Activated CD4-positive, alpha-beta T cell treated with anti-CD3 and anti-CD28 coated beads, Interleukin-2, amount 10 ng/mL, durations not matched to agents 24 days and 14 days (primary cell): ENCODE data around the gene ALG13. TPM values are rescaled to one million over a fixed set of nuclear protein-coding genes. Genes with fewer than 3 reads are reported as not detected.
A peak's percentile ranks its signal among the peaks of the same experiment; 100 is the strongest.
"Not testable (repeated sequence)": the region's sequence is repeated elsewhere in the genome, so short reads cannot be mapped to it uniquely, and the experiment has no call there.

ENCODE experiments used
- DNase-seq: peaks from one replicate; pipeline ENCODE4 v3.0.0; 2022
- H3K27ac Mint-ChIP-seq: one replicate; pipeline ENCODE4 v1.8.0; 2022; ENCODE audit warnings: mild to moderate bottlenecking, mixed read lengths
- H3K27me3 Mint-ChIP-seq: one replicate; pipeline ENCODE4 v1.8.0; 2022; ENCODE audit warnings: mixed read lengths
- H3K36me3 Mint-ChIP-seq: one replicate; pipeline ENCODE4 v1.8.0; 2022; ENCODE audit warnings: low read depth, mild to moderate bottlenecking, mixed read lengths
- H3K4me1 Mint-ChIP-seq: one replicate; pipeline ENCODE4 v1.8.0; 2021; ENCODE audit warnings: mixed read lengths
- H3K4me3 Mint-ChIP-seq: one replicate; pipeline ENCODE4 v1.8.0; 2022; ENCODE audit warnings: mild to moderate bottlenecking, moderate library complexity, mixed read lengths
- H3K9me3 Mint-ChIP-seq: one replicate; pipeline ENCODE4 v1.8.0; 2021; ENCODE audit warnings: mixed read lengths
- intact Hi-C: fragments of 100-400 bp; cut with micrococcal nuclease; formaldehyde crosslinking; loops from one replicate; pipeline ENCODE4 v1.15.1; 2023
- total RNA-seq: library from RNA; stranded (reverse); gene quantifications from 2 replicates; pipeline ENCODE4 v1.2.3, GENCODE V29; 2022

Gene ALG13
- 49.5 and 64.6 TPM in 2 replicates for total RNA-seq

DNA sequence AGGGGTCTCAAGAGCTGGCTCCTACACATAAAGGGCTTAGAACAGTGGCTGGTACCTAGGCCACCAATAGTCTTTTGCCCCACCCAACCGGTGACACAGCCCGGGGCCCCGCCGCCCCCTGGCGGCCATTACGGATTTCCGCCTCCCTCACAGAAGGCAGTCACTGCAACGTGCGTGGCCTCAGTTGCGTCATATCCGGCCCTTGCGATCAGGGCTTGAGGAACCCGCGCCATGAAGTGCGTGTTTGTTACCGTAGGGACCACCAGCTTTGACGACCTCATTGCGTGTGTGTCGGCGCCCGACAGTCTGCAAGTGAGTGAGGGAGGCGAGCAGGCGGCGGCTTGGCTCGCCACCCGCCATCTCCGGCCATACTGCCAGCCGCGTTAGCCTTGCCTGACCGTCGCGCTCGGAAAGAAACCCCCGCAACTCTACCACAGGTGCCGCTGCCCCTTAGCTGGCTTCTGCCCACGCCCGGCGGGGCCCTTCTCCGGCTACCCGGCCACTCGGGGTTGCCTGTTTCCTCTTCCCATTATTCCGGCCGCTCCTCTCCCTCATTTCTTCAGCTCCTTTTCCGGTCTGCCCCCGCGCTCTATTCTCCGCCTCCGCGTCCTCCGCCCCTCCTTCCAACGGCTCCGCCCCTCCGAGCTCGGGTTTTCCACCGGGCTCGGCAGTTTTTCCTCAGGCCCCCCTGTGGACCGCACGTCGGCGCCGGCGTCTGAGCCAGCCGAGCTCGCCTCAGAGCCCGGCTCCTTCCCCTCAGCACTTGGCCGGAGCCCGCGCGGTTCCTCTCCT is at the start of gene ALG13:
TSS of gene ALG13 (plus strand) at position 183 of the 792 bp plus-strand sequence. CDS start at position 232, 49 bp downstream.
- Mint-ChIP-seq H3K9me3 (no peaks in the 10 kb centered on the region), H3K27ac (peak within 1 kb of the TSS; percentile 99), H3K36me3 (peaks cover 27% of the 10 kb centered on the region), H3K4me3 (peak within 1 kb of the TSS; percentile 91), H3K4me1 (peaks cover 16% of the 10 kb centered on the region), H3K27me3 (no peaks in the 10 kb centered on the region)
- intact Hi-C loops = no loop called here
- peak; percentile 95 for DNase-seq

- Mint-ChIP-seq H3K9me3 (no peaks in the 10 kb centered on the region), H3K27ac (no peak overlapping the region), H3K4me1 (no peaks in the 10 kb centered on the region), H3K36me3 (no peaks in the 10 kb centered on the region), H3K4me3 (no peak overlapping the region), H3K27me3 (no peaks in the 10 kb centered on the region)
- DNase-seq = no peak
- intact Hi-C loops = no loop called here
These were observed 45.9 kb upstream of the ALG13 start for GRCh38 chrX:111634823-111635729.

GRCh38 chrX:111641969-111642368 is 39.0 kb upstream of the ALG13 start:
- Mint-ChIP-seq H3K4me3 (no peak overlapping the region), H3K27ac (no peak overlapping the region), H3K36me3 (no peaks in the 10 kb centered on the region), H3K9me3 (peaks cover 4% of the 10 kb centered on the region), H3K27me3 (no peaks in the 10 kb centered on the region), H3K4me1 (no peaks in the 10 kb centered on the region)
- no peak for DNase-seq
- intact Hi-C loops = no loop called here

- H3K4me3 Mint-ChIP-seq, H3K27me3 Mint-ChIP-seq, intact Hi-C loops, H3K36me3 Mint-ChIP-seq, H3K9me3 Mint-ChIP-seq, H3K27ac Mint-ChIP-seq, DNase-seq, H3K4me1 Mint-ChIP-seq: not testable (repeated sequence)
These were observed 35.8 kb upstream of the ALG13 start for GRCh38 chrX:111645165-111645564.

GRCh38 chrX:111645607-111646006 is 35.4 kb upstream of the ALG13 start:
- DNase-seq = no peak
- H3K9me3 Mint-ChIP-seq = peaks cover 4% of the 10 kb centered on the region
- H3K27ac Mint-ChIP-seq = no peak overlapping the region
- no peaks in the 10 kb centered on the region for H3K27me3 Mint-ChIP-seq
- intact Hi-C loops = no loop called here
- H3K4me1 Mint-ChIP-seq = no peaks in the 10 kb centered on the region
- H3K36me3 Mint-ChIP-seq = no peaks in the 10 kb centered on the region
- H3K4me3 Mint-ChIP-seq = no peak overlapping the region

GRCh38 chrX:111646515-111646914 is 34.5 kb upstream of the ALG13 start:
- no peaks in the 10 kb centered on the region for H3K36me3 Mint-ChIP-seq
- no peaks in the 10 kb centered on the region for H3K9me3 Mint-ChIP-seq
- DNase-seq = no peak
- no peak overlapping the region for H3K27ac Mint-ChIP-seq
- intact Hi-C loops = no loop called here
- no peaks in the 10 kb centered on the region for H3K4me1 Mint-ChIP-seq
- no peak overlapping the region for H3K4me3 Mint-ChIP-seq
- no peaks in the 10 kb centered on the region for H3K27me3 Mint-ChIP-seq

DNA sequence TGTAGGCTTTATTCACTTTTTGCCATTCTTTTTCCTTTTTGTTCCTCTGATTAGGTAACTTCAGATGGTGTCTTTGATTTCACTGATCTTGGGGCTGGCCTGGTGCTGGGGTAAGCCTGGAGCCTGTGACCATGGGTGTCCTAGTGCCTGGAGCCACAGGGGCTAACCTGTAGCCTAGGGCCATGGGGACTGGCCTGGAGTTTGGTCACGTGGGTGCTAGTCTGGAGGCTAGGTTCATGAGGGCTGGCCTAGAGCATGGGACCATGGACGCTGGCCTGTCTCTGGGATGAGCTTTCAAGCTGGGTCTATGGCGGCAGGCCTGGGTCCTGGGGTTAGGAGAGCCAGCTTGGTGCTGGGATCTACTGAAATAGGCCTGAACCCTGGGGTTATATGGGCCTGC is 32.2 kb upstream of the ALG13 start:
- no peaks in the 10 kb centered on the region for H3K4me1 Mint-ChIP-seq
- H3K9me3 Mint-ChIP-seq = no peaks in the 10 kb centered on the region
- no peak overlapping the region for H3K4me3 Mint-ChIP-seq
- no peaks in the 10 kb centered on the region for H3K36me3 Mint-ChIP-seq
- intact Hi-C loops = no loop called here
- H3K27ac Mint-ChIP-seq = no peak overlapping the region
- no peak for DNase-seq
- no peaks in the 10 kb centered on the region for H3K27me3 Mint-ChIP-seq

GRCh38 chrX:111649638-111650037 is 31.3 kb upstream of the ALG13 start:
- intact Hi-C loops = no loop called here
- Mint-ChIP-seq H3K4me3 (no peak overlapping the region), H3K27me3 (no peaks in the 10 kb centered on the region), H3K27ac (no peak overlapping the region), H3K4me1 (no peaks in the 10 kb centered on the region), H3K36me3 (no peaks in the 10 kb centered on the region), H3K9me3 (no peaks in the 10 kb centered on the region)
- DNase-seq = no peak

DNA sequence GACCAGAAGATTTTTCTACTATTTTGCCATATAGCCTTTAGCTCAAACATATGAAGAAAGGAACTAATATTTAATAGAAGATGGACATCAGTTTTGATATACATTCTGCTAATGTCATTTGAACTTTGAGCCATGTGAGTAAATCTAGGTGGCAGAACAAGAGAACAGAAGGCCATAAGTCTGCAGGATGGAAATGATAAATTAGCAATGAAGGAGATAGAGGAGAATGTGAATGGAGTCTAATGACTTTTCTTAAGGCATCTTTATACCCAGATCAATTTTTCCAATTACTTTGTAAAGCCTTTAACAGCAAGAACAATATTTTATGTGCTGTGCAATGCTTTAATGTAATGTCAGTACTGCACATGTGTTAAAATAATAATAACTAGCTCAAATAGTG is 30.1 kb upstream of the ALG13 start:
- Mint-ChIP-seq H3K36me3 (no peaks in the 10 kb centered on the region), H3K9me3 (no peaks in the 10 kb centered on the region), H3K4me1 (no peaks in the 10 kb centered on the region), H3K27me3 (no peaks in the 10 kb centered on the region), H3K27ac (no peak overlapping the region), H3K4me3 (no peak overlapping the region)
- no peak for DNase-seq
- intact Hi-C loops = no loop called here

- H3K27ac Mint-ChIP-seq = no peak overlapping the region
- H3K9me3 Mint-ChIP-seq = no peaks in the 10 kb centered on the region
- intact Hi-C loops = no loop called here
- no peaks in the 10 kb centered on the region for H3K36me3 Mint-ChIP-seq
- DNase-seq = no peak
- H3K4me3 Mint-ChIP-seq = no peak overlapping the region
- no peaks in the 10 kb centered on the region for H3K4me1 Mint-ChIP-seq
- no peaks in the 10 kb centered on the region for H3K27me3 Mint-ChIP-seq
These were observed 28.3 kb upstream of the ALG13 start for GRCh38 chrX:111652719-111653118.

- Mint-ChIP-seq H3K27me3 (no peaks in the 10 kb centered on the region), H3K4me3 (no peak overlapping the region), H3K4me1 (no peaks in the 10 kb centered on the region), H3K27ac (no peak overlapping the region), H3K36me3 (no peaks in the 10 kb centered on the region), H3K9me3 (no peaks in the 10 kb centered on the region)
- DNase-seq = no peak
- intact Hi-C loops = no loop called here
These were observed 19.7 kb upstream of the ALG13 start for GRCh38 chrX:111661241-111661640.

DNA sequence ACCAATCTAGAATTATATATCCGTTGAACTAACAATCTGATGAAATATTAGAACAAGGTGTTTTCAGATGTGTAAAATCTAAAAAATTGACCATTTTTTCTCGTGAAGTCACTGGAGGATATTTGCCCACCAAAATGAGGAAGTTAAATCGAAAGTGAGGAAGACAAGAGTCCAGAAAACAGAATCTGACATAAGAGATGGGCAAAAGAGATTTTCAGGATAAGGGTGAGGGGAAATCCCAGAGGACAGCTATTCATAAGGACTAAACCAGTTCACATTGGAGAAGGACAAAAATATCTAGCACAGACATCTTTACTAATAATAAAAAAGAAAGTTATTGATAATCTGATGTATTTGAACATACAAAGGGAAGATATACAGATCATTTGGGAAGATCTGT is 18.7 kb upstream of the ALG13 start:
- no peak for DNase-seq
- Mint-ChIP-seq H3K27me3 (no peaks in the 10 kb centered on the region), H3K4me3 (no peak overlapping the region), H3K27ac (no peak overlapping the region), H3K9me3 (no peaks in the 10 kb centered on the region), H3K36me3 (no peaks in the 10 kb centered on the region), H3K4me1 (no peaks in the 10 kb centered on the region)
- intact Hi-C loops = no loop called here

DNA sequence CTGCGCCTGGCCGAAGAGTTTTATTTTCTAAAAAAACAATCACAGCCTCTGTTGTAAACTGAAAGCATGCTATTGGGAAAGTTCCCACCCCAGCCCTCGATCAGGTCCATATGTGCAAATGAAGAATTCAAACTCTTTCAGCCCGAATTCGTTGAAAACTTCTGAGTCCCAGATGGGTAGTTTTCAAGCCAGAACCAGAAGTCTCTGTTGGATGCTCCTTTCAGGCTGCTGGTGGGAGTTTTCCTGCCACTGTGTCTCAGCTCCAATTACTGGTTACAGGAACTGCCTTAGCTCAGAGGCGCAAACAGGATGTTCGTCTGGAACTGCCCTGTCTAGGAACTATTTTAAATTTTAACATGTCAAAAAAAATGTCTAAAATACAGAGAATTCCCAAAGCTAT is 9.3 kb upstream of the ALG13 start:
- intact Hi-C loops = no loop called here
- no peaks in the 10 kb centered on the region for H3K36me3 Mint-ChIP-seq
- no peak for DNase-seq
- no peak overlapping the region for H3K4me3 Mint-ChIP-seq
- peaks cover 2% of the 10 kb centered on the region for H3K27me3 Mint-ChIP-seq
- no peaks in the 10 kb centered on the region for H3K9me3 Mint-ChIP-seq
- H3K27ac Mint-ChIP-seq = no peak overlapping the region
- H3K4me1 Mint-ChIP-seq = no peaks in the 10 kb centered on the region

- Mint-ChIP-seq H3K27me3 (no peaks in the 10 kb centered on the region), H3K4me3 (no peak overlapping the region), H3K9me3 (no peaks in the 10 kb centered on the region), H3K27ac (no peak overlapping the region), H3K4me1 (peaks cover 16% of the 10 kb centered on the region), H3K36me3 (peaks cover 50% of the 10 kb centered on the region)
- intact Hi-C loops = no loop called here
- DNase-seq = no peak
These were observed 6.3 kb downstream of the ALG13 start for GRCh38 chrX:111687305-111687704.
